ENCODE results near the gene POLN.
"Not testable (repeated sequence)": the region's sequence is repeated elsewhere in the genome, so short reads cannot be mapped to it uniquely, and the experiment has no call there.

Gene POLN

GRCh38 chr4:2250357-2251072 lies 8.6 kb upstream of the POLN start:
- FAIRE-seq, result no peak

- FAIRE-seq, result no peak
Observed at GRCh38 chr4:2249526-2250356, 7.8 kb upstream of the POLN start.

DNA sequence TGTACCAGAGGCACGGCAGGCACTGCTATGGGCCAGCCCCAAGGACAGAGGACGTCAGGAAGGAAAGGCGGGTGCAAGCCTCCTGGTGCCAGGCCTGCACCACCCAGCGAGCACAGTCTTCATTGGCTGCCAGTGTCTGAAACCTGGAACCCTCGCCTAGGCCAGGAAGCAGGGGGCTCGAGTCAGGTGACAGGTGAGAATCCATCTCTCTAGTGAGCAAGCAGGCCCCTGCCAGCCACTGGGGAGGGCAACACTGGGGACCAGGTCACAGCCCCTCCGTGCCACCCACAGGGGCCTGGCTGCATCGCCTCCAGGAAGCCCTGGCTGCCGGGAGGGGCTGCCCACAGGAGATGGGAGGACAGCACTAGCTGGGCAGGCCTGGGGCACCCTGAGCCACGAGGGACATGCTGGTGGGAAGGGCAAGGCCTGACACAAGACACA lies 6.9 kb upstream of the POLN start:
- FAIRE-seq, result no peak

DNA sequence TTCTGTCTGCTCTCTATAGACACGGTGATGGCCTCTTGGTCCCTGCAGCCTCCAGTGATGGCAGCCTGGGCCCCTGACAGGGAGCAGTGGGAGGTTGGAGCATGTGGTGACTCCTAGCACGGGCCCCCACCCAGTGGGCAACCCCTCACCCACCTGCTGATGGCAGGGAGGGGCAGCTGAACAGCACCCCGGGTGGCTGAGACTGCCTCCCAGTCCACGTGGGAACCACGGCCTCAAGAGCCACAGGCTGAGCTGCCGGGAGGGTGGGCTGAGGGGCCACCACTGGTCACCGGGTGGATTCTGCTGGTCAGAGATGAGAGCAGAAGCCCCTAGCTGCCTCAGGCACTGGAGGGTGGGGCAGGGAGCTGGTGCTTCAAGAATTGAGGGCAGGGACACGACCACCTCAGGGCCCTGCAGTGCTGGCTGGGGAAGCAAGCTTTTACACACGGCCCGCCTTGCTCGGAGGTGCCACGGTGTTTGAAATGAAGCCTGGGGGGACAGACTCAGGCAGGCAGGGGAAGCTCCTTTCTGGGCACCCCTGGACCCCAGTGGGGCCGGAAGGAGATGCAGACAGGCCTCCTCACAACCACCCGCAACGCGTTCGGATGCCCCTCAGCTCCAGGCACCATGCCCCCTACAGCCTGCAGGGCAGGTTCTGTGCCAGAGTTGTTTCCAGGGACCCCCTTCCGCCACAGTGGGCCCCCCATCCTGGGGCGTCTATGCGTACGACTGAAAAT lies 6.3 kb upstream of the POLN start:
- FAIRE-seq, result no peak

GRCh38 chr4:2247128-2248043 lies 5.5 kb upstream of the POLN start:
- no peak for FAIRE-seq

DNA sequence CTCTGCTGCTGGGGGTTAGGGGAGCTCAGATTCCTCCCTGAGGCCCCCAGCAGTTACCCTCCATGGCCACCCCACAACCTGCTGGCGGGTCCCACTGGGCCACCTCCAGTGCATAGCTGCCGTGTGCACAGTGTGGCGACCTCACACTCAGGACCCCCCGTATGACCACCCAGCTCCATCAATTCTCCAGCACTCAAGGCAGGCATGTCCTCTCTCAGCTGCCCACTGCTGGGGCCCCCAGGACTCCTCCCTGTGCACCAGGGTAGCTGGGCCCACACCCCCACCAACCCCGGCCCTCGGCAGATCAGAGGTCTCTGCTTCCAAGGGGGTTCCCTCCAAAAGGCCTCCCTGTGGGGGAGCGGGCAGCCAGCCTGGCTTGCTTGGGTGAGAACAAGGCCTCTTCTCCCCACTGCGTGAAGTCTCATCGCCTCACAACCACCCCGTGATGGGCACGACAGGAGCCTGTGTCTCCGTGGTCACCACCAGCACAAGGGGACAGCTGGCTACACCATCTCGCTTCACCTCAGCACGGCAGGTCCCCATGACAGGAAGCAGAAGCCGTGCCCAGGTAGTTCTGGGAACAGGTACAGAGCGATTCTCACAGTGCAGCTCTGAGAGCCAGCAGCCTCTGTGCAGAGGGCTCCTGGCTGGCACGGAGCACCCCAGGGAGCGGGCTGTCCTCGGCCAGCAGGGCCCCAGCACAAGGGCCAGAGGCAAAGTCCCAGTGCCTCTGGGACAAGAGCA lies 4.6 kb upstream of the POLN start:
- FAIRE-seq, result no peak

DNA sequence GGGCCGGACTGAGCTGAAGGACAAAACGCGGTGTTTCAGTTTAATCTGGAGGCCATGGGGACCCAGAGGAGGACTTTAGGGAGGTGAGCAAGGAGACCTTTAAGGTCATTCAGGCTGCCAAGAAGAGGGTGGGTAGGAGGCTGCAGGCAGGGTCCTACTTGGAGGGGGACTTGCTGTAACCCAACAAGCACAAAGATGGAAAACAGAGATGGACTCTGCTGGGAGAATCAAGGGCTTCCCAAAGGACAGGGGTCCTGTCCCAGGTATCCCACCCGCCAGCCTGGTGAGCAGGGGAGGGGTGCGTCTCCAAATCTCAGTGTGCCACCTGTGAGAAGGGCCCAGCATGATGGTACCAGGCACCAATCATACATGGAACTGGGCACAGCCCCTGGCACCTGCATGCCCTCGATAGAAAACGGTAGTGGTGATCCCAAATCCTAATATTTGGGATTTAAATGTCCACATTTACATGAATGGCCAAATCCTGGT lies 3.9 kb upstream of the POLN start:
- FAIRE-seq, result no peak

- no peak for FAIRE-seq
Observed at GRCh38 chr4:2245057-2245786, 3.3 kb upstream of the POLN start.

GRCh38 chr4:2243681-2244380 lies 1.9 kb upstream of the POLN start:
- FAIRE-seq, result peak; percentile 21

DNA sequence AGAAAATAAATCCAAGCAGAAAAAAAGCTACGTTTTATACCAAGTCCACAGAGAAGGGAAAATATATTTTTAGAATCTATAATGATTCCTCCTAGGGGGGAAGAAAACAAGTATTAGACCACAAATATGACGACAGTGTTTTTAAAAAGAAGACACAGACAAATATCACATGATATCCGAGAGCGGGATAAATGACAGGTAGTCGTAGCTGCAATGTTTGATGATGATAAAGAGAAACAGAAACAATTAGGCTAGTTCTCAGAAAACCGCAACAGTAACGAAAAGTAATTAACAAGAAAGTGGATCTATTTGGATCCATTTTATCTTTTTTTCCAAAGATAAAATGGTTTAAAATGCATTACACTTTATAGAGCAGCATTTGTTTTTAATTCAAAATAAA lies 918 bp downstream of the POLN start:
- no peak for FAIRE-seq

DNA sequence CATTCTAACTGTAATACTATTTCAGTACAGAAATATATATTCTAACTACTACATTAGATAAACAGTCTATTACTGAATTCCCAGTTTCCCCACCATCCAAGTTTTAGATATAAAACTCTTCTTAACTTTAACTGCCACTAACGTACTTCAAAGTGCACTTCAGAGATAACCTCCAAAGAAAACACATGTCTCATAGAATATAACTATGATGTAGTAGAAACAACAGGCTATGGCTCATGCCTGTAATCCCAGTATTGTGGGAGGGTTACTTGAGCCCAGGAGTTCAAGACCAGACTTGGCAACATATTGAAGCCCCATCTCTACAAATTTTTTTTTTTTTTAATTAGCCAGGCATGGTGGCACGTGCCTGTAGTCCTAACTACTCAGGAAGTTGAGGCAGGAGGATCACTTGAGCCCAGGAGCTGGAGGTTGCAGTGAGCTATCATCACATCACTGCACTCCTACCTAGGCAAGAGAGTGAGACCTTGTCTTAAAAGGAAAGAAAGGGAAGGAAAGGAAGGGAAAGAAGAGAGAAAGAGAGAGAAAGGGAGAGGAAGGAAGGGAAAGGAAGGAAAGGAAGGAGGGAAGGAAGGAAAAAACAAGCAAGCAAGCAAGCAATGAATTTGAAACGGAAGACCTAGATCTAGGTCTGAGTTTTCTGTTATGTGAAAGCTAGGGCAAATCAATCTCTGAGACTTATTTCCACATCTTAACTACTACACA lies 4.8 kb downstream of the POLN start:
- no peak for FAIRE-seq

GRCh38 chr4:2231082-2231481 lies 10.8 kb downstream of the POLN start:
- FAIRE-seq, result no peak

DNA sequence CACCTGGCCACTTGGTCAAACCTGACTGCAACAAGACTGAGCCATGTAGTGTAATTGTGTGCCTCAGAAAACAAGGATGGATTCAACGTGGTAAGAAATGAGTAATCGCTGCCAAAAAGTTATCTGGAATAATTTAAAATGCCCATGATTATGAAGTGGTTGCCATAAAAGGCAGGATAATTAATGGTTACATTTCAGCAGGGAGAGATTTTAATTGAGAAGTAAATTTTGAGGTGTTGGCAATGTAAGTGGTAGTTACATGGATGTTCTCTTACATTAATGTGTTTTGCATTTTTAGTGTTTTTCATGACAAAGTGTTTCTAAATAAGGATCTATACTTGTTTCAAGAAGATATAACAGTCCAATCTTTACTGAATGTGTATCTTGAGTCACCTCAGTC lies 15.7 kb downstream of the POLN start:
- FAIRE-seq, result no peak

DNA sequence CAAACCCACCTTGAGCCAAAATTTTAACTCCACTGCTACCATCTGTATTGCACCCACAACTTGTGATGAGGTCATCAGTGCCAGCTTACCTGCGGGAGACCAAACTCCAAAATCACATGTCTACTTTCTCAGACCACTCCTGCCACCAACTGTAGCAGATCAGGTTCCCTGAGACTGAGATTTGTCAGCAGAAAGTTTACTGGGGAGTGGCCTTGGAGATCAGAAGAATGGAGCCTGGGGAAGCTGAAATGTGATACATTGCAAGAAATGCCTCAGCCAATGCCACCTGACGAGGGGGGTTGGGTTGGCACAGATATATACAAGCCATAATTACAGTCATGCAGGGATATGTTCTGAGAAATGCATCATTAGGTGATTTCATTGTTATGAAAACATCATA lies 19.1 kb downstream of the POLN start:
- no peak for FAIRE-seq

- FAIRE-seq, result not testable (repeated sequence)
Observed at GRCh38 chr4:2221378-2221777, 20.5 kb downstream of the POLN start.

GRCh38 chr4:2220016-2220630 lies 21.8 kb downstream of the POLN start:
- FAIRE-seq, result no peak

DNA sequence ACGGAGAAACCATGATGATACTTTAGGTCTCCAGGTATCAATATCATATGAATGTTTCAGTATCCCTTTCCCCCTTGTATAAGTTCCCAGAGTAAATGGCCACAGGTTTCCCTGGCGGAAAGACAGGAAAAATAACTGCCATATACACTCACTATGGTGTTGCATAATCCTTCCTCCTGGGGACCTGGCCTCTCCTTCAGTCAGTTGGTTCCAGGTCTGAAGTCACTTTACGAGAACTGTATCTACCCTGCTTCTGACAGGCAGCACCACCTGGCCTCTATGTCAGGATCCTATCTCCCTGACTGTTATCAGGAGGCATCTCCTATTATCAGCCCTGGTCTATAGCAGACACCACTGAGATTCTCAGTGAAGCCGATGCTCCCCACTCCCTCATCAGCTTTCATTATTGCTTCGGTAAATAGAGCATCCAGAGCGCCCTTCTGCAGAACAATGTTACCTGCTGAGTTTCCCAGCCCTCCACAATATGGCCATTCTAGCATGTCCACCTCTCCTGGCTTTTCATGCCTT lies 22.6 kb downstream of the POLN start:
- no peak for FAIRE-seq

GRCh38 chr4:2218436-2218835 lies 23.5 kb downstream of the POLN start:
- no peak for FAIRE-seq

DNA sequence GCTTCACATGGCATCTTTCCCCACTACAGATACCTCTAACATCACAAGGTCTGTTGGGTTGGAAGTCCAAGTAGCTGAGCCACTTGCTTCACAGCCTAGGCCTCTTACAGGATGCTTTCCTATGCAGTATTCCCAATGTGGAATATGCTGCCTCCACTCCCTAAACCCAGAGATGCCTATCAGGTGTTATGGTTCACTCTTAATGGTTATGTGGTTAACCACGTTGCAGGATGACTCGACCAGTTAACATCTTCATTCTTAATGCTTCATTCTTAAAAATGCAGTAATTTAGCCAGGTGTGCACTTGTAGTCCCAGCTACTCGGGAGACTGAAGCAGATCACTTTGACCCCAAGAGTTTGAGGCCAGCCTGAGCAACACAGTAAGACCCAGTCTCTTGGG lies 24.2 kb downstream of the POLN start:
- FAIRE-seq, result no peak

All from endometrium (tissue), 2 donors.